ENCODE data around the gene AP3S2.

DNA sequence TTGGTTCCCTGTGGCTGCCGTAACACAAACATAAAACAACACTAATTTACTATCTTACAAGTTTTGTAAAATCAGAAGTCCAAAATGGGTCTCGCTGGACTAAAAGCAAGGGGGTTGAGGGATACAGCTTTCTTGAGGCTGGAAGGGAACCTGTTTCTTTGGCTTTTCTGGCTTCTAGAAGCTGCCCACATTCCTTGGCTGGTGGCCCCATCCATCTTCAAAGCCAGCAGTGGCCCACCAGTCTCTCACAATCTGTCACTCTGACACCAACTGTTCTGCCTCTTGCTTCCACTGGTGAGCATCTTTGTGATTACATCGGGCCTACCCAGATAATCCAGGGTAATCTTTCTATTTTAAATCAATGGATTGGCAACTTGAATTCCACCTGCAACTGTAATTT is 78.0 kb downstream of the AP3S2 start:
- no peak for TF ChIP-seq EZH2 (IDR thresholded peaks at IDR 0.05; ENCODE audit: borderline replicate concordance, low read depth, low read length, severe bottlenecking)
- no peak for TF ChIP-seq CTCF (IDR thresholded peaks at IDR 0.05; ENCODE audit: borderline replicate concordance, extremely low read depth, low read length, poor library complexity, severe bottlenecking)
